OCI-LY1 (cell line): ENCODE measurements around the gene ACVR1.

Source experiments
- EZH2 ChIP-seq: fragments of 200-600 bp; sonication (generic), shearing (Covaris generic); IDR thresholded peaks from 2 replicates; pipeline ENCODE4 v1.8.0; 2017; ENCODE audit warnings: borderline replicate concordance, mixed run types, mild to moderate bottlenecking, antibody characterized with exemption, low read length, moderate library complexity, mixed read lengths
- TF ChIP-seq, protein P1 (sequence below): fragments of 200-600 bp; sonication (generic), shearing (Covaris generic); IDR thresholded peaks from 2 replicates; pipeline ENCODE4 v1.5.1; 2017; ENCODE audit warnings: mild to moderate bottlenecking, antibody characterized with exemption, low read length, moderate library complexity, mixed read lengths

DNA sequence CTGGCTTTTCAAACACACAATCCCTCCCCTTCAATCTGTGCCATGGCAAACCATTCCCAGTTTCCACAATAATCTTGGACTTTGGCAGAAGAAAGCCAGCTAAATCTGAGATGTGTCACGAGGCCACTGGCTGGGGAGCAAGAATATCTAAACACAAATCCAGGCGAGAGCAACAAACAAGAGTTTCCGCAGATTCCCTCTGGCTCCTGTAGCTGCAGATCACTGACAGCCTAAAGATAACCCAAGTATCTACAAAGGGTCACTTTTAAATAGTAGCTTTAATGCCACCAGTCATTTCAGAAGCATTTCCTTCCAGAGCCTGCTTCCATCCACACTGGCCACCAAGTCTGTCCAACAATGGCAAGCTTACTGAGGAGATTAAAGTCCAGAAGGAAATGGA lies 86.9 kb downstream of the ACVR1 start:
- TF ChIP-seq, protein P1, sequence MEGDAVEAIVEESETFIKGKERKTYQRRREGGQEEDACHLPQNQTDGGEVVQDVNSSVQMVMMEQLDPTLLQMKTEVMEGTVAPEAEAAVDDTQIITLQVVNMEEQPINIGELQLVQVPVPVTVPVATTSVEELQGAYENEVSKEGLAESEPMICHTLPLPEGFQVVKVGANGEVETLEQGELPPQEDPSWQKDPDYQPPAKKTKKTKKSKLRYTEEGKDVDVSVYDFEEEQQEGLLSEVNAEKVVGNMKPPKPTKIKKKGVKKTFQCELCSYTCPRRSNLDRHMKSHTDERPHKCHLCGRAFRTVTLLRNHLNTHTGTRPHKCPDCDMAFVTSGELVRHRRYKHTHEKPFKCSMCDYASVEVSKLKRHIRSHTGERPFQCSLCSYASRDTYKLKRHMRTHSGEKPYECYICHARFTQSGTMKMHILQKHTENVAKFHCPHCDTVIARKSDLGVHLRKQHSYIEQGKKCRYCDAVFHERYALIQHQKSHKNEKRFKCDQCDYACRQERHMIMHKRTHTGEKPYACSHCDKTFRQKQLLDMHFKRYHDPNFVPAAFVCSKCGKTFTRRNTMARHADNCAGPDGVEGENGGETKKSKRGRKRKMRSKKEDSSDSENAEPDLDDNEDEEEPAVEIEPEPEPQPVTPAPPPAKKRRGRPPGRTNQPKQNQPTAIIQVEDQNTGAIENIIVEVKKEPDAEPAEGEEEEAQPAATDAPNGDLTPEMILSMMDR: no peak
- no peak for TF ChIP-seq EZH2
